ENCODE measurements around the gene CAMTA1.

DNA sequence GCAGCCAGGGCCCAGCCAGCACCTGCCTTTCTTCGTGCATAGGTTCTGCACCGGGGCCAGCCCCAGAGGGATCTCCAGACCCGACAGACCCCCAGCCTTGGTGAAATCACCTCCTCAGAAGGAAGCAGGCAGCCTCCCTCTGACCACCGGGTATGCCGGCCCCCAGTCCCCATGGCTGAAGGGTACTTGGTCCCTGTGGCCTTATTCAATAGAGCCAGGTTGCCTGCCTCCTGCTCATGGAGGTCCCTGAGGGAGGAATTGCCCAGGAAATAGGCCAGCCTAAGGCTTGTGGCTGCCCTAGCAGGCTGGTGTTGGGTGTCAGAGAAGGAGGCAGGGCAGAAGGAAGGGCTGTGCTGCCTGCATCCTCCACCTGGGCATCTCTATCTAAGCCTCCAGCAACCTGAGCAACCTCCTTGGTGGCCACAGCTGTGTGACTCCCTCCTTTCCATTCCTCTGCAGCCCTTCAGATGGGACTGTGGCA is 647.7 kb downstream of the CAMTA1 start:
- TF ChIP-seq, protein P1, sequence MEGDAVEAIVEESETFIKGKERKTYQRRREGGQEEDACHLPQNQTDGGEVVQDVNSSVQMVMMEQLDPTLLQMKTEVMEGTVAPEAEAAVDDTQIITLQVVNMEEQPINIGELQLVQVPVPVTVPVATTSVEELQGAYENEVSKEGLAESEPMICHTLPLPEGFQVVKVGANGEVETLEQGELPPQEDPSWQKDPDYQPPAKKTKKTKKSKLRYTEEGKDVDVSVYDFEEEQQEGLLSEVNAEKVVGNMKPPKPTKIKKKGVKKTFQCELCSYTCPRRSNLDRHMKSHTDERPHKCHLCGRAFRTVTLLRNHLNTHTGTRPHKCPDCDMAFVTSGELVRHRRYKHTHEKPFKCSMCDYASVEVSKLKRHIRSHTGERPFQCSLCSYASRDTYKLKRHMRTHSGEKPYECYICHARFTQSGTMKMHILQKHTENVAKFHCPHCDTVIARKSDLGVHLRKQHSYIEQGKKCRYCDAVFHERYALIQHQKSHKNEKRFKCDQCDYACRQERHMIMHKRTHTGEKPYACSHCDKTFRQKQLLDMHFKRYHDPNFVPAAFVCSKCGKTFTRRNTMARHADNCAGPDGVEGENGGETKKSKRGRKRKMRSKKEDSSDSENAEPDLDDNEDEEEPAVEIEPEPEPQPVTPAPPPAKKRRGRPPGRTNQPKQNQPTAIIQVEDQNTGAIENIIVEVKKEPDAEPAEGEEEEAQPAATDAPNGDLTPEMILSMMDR (IDR thresholded peaks at IDR 0.05), result no peak
- no peak for TF ChIP-seq POLR2AphosphoS5 (IDR thresholded peaks at IDR 0.05)

Measured in prostate gland (tissue), 2 donors.